Measurements from ENCODE around the gene TPST1.

TPST1 gene

GRCh38 chr7:66239467-66239856 is 34.3 kb downstream of the TPST1 start:
- no peak for DNase-seq

- DNase-seq: no peak
These were observed 39.9 kb downstream of the TPST1 start for GRCh38 chr7:66245008-66245407.

GRCh38 chr7:66246554-66247171 is 41.5 kb downstream of the TPST1 start:
- DNase-seq: no peak

GRCh38 chr7:66247380-66248078 is 42.4 kb downstream of the TPST1 start:
- no peak for DNase-seq

GRCh38 chr7:66250711-66251110 is 45.6 kb downstream of the TPST1 start:
- DNase-seq: no peak

- no peak for DNase-seq
These were observed 50.5 kb downstream of the TPST1 start for GRCh38 chr7:66255534-66256100.

- no peak for DNase-seq
These were observed 51.1 kb downstream of the TPST1 start for GRCh38 chr7:66256281-66256680.

GRCh38 chr7:66257481-66257880 is 52.3 kb downstream of the TPST1 start:
- DNase-seq: no peak

GRCh38 chr7:66258409-66258808 is 53.3 kb downstream of the TPST1 start:
- DNase-seq: no peak

- no peak for DNase-seq
These were observed 56.8 kb downstream of the TPST1 start for GRCh38 chr7:66261941-66262340.

GRCh38 chr7:66263936-66264335 is 58.8 kb downstream of the TPST1 start:
- DNase-seq: no peak

- DNase-seq: no peak
These were observed 60.4 kb downstream of the TPST1 start for GRCh38 chr7:66265566-66265965.

GRCh38 chr7:66267249-66267648 is 62.1 kb downstream of the TPST1 start:
- no peak for DNase-seq

GRCh38 chr7:66269978-66270377 is 64.8 kb downstream of the TPST1 start:
- DNase-seq: no peak

GRCh38 chr7:66272321-66272720 is 67.2 kb downstream of the TPST1 start:
- DNase-seq: no peak

- no peak for DNase-seq
These were observed 71.2 kb downstream of the TPST1 start for GRCh38 chr7:66276363-66276762.

- no peak for DNase-seq
These were observed 72.4 kb downstream of the TPST1 start for GRCh38 chr7:66277492-66277891.

GRCh38 chr7:66279912-66280311 is 74.8 kb downstream of the TPST1 start:
- no peak for DNase-seq

GRCh38 chr7:66281678-66282590 is 76.8 kb downstream of the TPST1 start:
- no peak for DNase-seq

GRCh38 chr7:66282591-66282935 is 77.4 kb downstream of the TPST1 start:
- no peak for DNase-seq

- DNase-seq: no peak
These were observed 78.1 kb downstream of the TPST1 start for GRCh38 chr7:66283003-66283920.

- DNase-seq: no peak
These were observed 90.9 kb downstream of the TPST1 start for GRCh38 chr7:66296001-66296521.

Data from GDM1 (cell line).